Stomach (tissue), 9 donors: ENCODE results near the gene RPTOR. TPM values are rescaled to one million over a fixed set of nuclear protein-coding genes. Genes with fewer than 3 reads are reported as not detected.

ENCODE experiments used
- DNase-seq, 2 donors: peaks; one replicate each; pipeline versions ENCODE4 v3.0.0 to v3.0.0-alpha.2; 2013 to 2019
- H3K27ac ChIP-seq, 5 donors: fragments of 200-600 bp in 4 of 5; sonication (generic) in 4 of 5; one replicate each; pipeline ENCODE4 v1.5.1; 2013 to 2019; ENCODE audit warnings: mild to moderate bottlenecking in 1 of 5, moderate library complexity in 1 of 5
- H3K27me3 ChIP-seq, 3 donors: fragments of 200-600 bp; sonication (generic); one replicate each; pipeline ENCODE4 v1.5.1; 2017 to 2019; ENCODE audit warnings: mixed run types in 1 of 3
- H3K36me3 ChIP-seq, 4 donors: fragments of 200-600 bp; sonication (generic); 1 replicate in 3 of 4; 2 replicates in 1 of 4; pipeline ENCODE4 v1.5.1; 2016 to 2019
- H3K4me1 ChIP-seq, 4 donors: fragments of 200-600 bp; sonication (generic); one replicate each; pipeline ENCODE4 v1.5.1; 2016 to 2019
- H3K4me3 ChIP-seq, 4 donors: fragments of 200-600 bp; sonication (generic) in 3 of 4; one replicate each; pipeline ENCODE4 v1.5.1; 2016 to 2019; ENCODE audit warnings: mild to moderate bottlenecking in 1 of 4
- H3K9me3 ChIP-seq, 4 donors: fragments of 200-600 bp; sonication (generic); one replicate each; pipeline ENCODE4 v1.5.1; 2016 to 2019
- CTCF ChIP-seq, 7 experiments: fragments of 450-650 bp in 4 of 7; fragments of 200-600 bp in 3 of 7; sonication (generic) in 3 of 7; IDR thresholded peaks; one replicate each; pipeline ENCODE4 v1.5.1; 2016 to 2019; ENCODE audit warnings: antibody characterized with exemption in 7 of 7, control low read depth in 2 of 7, mild to moderate bottlenecking in 1 of 7
- EP300 ChIP-seq: sonication (generic); formaldehyde crosslinking; IDR thresholded peaks from one replicate; pipeline ENCODE4 v1.6.1; 2017; ENCODE audit warnings: antibody characterized with exemption
- POLR2A ChIP-seq, 4 donors: fragments of 450-650 bp; IDR thresholded peaks; one replicate each; pipeline ENCODE4 v1.6.1; 2016; ENCODE audit warnings: antibody characterized with exemption in 4 of 4, control low read depth in 2 of 4, mild to moderate bottlenecking in 1 of 4, moderate library complexity in 1 of 4
- POLR2AphosphoS5 ChIP-seq, 3 donors: sonication (generic); formaldehyde crosslinking; IDR thresholded peaks; one replicate each; pipeline ENCODE4 v1.6.1; 2016; ENCODE audit warnings: antibody characterized with exemption in 3 of 3
- whole genome bisulfite sequencing, 5 donors: extraction: QIAGEN DNeasy Blood & Tissue Kit in 3 of 5; methylation state at CpG; one replicate each; pipeline versions ENCODE4 v1.1.5 to v1.1.7; 2013 to 2018; 5-methylcytosine and 5-hydroxymethylcytosine counted together
- intact Hi-C: fragments of 100-400 bp; cut with DNase I; formaldehyde crosslinking; loops from one replicate; pipeline ENCODE4 v1.15.1; 2023; ENCODE audit warnings: low total_unique reads
- polyA plus RNA-seq, 3 donors: library from polyadenylated mRNA; stranded (reverse); fragments of 200-250 nt; gene quantifications; one replicate each; pipeline ENCODE4 v1.2.3, GENCODE V29; 2013
- total RNA-seq, 5 donors: library from RNA; depleted of rRNA; stranded (reverse); fragments of >200 nt; gene quantifications; one replicate each; pipeline versions ENCODE4 v1.1.0 to v1.2.3, GENCODE V29; 2014 to 2016
- donor health status: healthy with polysubstance abuse.
- donor health status: Bipolar disorder and iron deficiency.
- donor health status: healthy.

RPTOR gene
- total and polyA plus RNA-seq, 8 donors: 3.8 to 103 (median 19.3) TPM

GRCh38 chr17:80836971-80837481 is 292.4 kb downstream of the RPTOR start:
- no peak for DNase-seq
- H3K27ac ChIP-seq: no peak overlapping the region
- H3K4me1 ChIP-seq: peaks cover 14 to 21% (median 19%) of the 10 kb centered on the region in 4 donors
- no peaks in the 10 kb centered on the region for H3K27me3 ChIP-seq
- TF ChIP-seq POLR2A (IDR thresholded peaks at IDR 0.05) (no peak), CTCF (IDR thresholded peaks at IDR 0.05) (no peak), POLR2AphosphoS5 (IDR thresholded peaks at IDR 0.05) (no peak), EP300 (no peak)
- H3K9me3 ChIP-seq: no peaks in the 10 kb centered on the region
- WGBS, 5 donors: 90 to 95% (median 92%) methylated on average over 13 to 16 of the region's 16 CpGs
- H3K36me3 ChIP-seq: peaks cover 0 to 34% (median 23%) of the 10 kb centered on the region in 4 donors
- no peak overlapping the region for H3K4me3 ChIP-seq
- intact Hi-C loops: no loop called here

DNA sequence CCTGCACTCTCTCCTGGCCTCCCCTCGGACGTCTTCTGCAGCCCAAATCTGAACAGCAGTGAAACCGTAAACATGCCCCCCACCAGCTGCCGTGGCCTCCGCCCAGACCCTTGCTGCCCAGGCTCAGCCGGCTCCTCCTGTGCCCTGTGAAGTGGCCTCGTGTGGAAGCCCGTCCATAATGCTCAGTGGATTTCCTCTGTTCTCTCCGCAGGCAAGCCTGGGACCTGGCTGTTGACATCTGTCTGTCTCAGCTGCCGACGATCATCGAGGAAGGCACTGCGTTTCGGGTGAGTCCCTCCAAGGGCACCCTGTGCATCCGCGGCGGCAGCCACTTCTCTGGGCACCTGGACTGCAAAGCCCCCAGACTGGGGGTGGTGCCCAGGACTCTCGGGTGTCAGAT is 293.1 kb downstream of the RPTOR start:
- Histone ChIP-seq H3K9me3 (no peaks in the 10 kb centered on the region), H3K4me3 (no peak overlapping the region), H3K36me3 (peaks cover 0 to 37% (median 23%) of the 10 kb centered on the region in 4 donors), H3K4me1 (peaks cover 8 to 15% (median 12%) of the 10 kb centered on the region in 4 donors), H3K27ac (no peak overlapping the region), H3K27me3 (no peaks in the 10 kb centered on the region)
- intact Hi-C loops: no loop called here
- no peak for DNase-seq
- TF ChIP-seq POLR2A (IDR thresholded peaks at IDR 0.05) (no peak), CTCF (IDR thresholded peaks at IDR 0.05) (no peak)
- WGBS, 5 donors: 95 to 96% (median 96%) methylated on average over 10 to 18 of the region's 18 CpGs

- peaks cover 4 to 10% (median 6%) of the 10 kb centered on the region in 4 donors for H3K4me1 ChIP-seq
- intact Hi-C loops: no loop called here
- TF ChIP-seq CTCF (IDR thresholded peaks at IDR 0.05): no peak
- TF ChIP-seq POLR2AphosphoS5 (IDR thresholded peaks at IDR 0.05): no peak
- TF ChIP-seq POLR2A (IDR thresholded peaks at IDR 0.05): no peak
- TF ChIP-seq EP300: no peak
- H3K27ac ChIP-seq: no peak overlapping the region
- H3K9me3 ChIP-seq: no peaks in the 10 kb centered on the region
- H3K36me3 ChIP-seq: peaks cover 0 to 39% (median 24%) of the 10 kb centered on the region in 4 donors
- WGBS, 5 donors: 89 to 95% (median 93%) methylated on average over 23 to 30 of the region's 30 CpGs
- H3K4me3 ChIP-seq: no peak overlapping the region
- no peak for DNase-seq
- H3K27me3 ChIP-seq: no peaks in the 10 kb centered on the region
Measured at GRCh38 chr17:80838311-80839025, 293.8 kb downstream of the RPTOR start.

DNA sequence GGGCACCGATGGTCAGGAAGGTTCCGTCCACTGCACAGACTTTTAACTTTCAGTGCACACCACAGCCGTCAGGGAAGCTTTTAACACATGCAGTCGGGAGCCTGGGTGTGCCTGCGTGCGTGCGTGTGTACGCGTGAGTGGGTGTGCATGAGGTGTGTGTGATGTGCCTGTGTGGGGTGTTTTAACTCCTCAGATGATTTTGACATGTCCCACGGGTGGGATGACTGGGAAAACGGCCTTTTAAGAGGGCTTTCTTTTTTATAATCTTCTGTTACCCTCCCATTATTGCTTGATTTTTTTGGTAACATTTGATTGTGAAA is 294.3 kb downstream of the RPTOR start:
- intact Hi-C loops: no loop called here
- TF ChIP-seq POLR2A (IDR thresholded peaks at IDR 0.05) (no peak), CTCF (IDR thresholded peaks at IDR 0.05) (no peak), POLR2AphosphoS5 (IDR thresholded peaks at IDR 0.05) (no peak), EP300 (no peak)
- H3K4me1 ChIP-seq: peaks cover 0 to 5% (median under 1%) of the 10 kb centered on the region in 4 donors
- H3K27ac ChIP-seq: no peak overlapping the region
- no peak overlapping the region for H3K4me3 ChIP-seq
- no peaks in the 10 kb centered on the region for H3K9me3 ChIP-seq
- no peaks in the 10 kb centered on the region for H3K27me3 ChIP-seq
- 79 to 95% (median 90%) methylated on average over 11 of the region's 11 CpGs for WGBS, 5 donors
- DNase-seq: no peak
- H3K36me3 ChIP-seq: peaks cover 0 to 39% (median 26%) of the 10 kb centered on the region in 4 donors
